Fibroblast of skin of back (primary cell): Measurements from ENCODE around the gene ZNF777. TPM values are rescaled to one million over a fixed set of nuclear protein-coding genes. Genes with fewer than 3 reads are reported as not detected.
"Not testable (repeated sequence)": the region's sequence is repeated elsewhere in the genome, so short reads cannot be mapped to it uniquely, and the experiment has no call there.

Experiments used
- DNase-seq: peaks from one replicate; pipeline ENCODE4 v3.0.0-alpha.2; 2013
- polyA plus RNA-seq, 2 experiments: library from polyadenylated mRNA; unstranded; fragments of 120-200 nt; gene quantifications; one replicate each; pipeline ENCODE4 v1.2.1, GENCODE V29; 2013; ENCODE audit not compliant: insufficient read length in 2 of 2

Gene ZNF777
- 16.1 TPM for polyA plus RNA-seq (2013, experiment 1 of 2; ENCODE audit: insufficient read length)
- polyA plus RNA-seq (2013, experiment 2 of 2; ENCODE audit: insufficient read length), result 11.0 TPM

- DNase-seq, result peak; percentile 91
These were observed at the start of gene ZNF777 for GRCh38 chr7:149460493-149461277. ZNF777 (minus strand) TSS chr7:149461062; CDS start chr7:149456022, 5,040 bp downstream.

GRCh38 chr7:149510248-149510647, 49.4 kb upstream of the ZNF777 start:
- DNase-seq, result no peak

- no peak for DNase-seq
These were observed 48.9 kb upstream of the ZNF777 start for GRCh38 chr7:149509774-149510173.

GRCh38 chr7:149505551-149505950, 44.7 kb upstream of the ZNF777 start:
- no peak for DNase-seq

GRCh38 chr7:149501651-149502050, 40.8 kb upstream of the ZNF777 start:
- DNase-seq, result no peak

- no peak for DNase-seq
These were observed 40.0 kb upstream of the ZNF777 start for GRCh38 chr7:149500910-149501309.

GRCh38 chr7:149500201-149500600, 39.3 kb upstream of the ZNF777 start:
- DNase-seq, result no peak

- DNase-seq, result no peak
These were observed 37.9 kb upstream of the ZNF777 start for GRCh38 chr7:149498811-149499210.

- DNase-seq, result peak; percentile 86
These were observed 36.8 kb upstream of the ZNF777 start, which contains the start of gene ZNF746 for GRCh38 chr7:149497467-149498261. ZNF746 (minus strand) TSS chr7:149497809; CDS start chr7:149497536, 273 bp downstream.

GRCh38 chr7:149496642-149497391, 36.0 kb upstream of the ZNF777 start:
- peak; percentile 43 for DNase-seq

- peak; percentile 82 for DNase-seq
These were observed 35.2 kb upstream of the ZNF777 start for GRCh38 chr7:149495785-149496641.

- no peak for DNase-seq
These were observed 34.0 kb upstream of the ZNF777 start for GRCh38 chr7:149494738-149495368.

GRCh38 chr7:149493975-149494374, 33.1 kb upstream of the ZNF777 start:
- DNase-seq, result not testable (repeated sequence)

GRCh38 chr7:149493366-149493765, 32.5 kb upstream of the ZNF777 start:
- no peak for DNase-seq

GRCh38 chr7:149490083-149490760, 29.4 kb upstream of the ZNF777 start:
- DNase-seq, result no peak

GRCh38 chr7:149489391-149490024, 28.6 kb upstream of the ZNF777 start:
- no peak for DNase-seq

GRCh38 chr7:149479568-149479967, 18.7 kb upstream of the ZNF777 start:
- DNase-seq, result no peak

- DNase-seq, result no peak
These were observed 17.9 kb upstream of the ZNF777 start for GRCh38 chr7:149478754-149479153.

- DNase-seq, result no peak
These were observed 16.9 kb upstream of the ZNF777 start for GRCh38 chr7:149477494-149478443.
